K562 (cell line): ENCODE results near the gene FMN2. TPM values are rescaled to one million over a fixed set of nuclear protein-coding genes. Genes with fewer than 3 reads are reported as not detected.

ENCODE experiments used
- AFF1 ChIP-seq, 2 experiments: fragments of 450-650 bp; IDR thresholded peaks; 2 replicates each; pipeline ENCODE4 v1.6.1; 2018; ENCODE audit warnings: mild to moderate bottlenecking in 2 of 2, low read depth in 1 of 2; ENCODE audit not compliant: partially characterized antibody in 2 of 2
- E2F1 ChIP-seq: sonication (generic); formaldehyde crosslinking; IDR thresholded peaks from 2 replicates; pipeline ENCODE4 v1.8.1; 2023; ENCODE audit warnings: mild to moderate bottlenecking, missing genetic modification reagents, moderate library complexity
- GTF3C2 ChIP-seq: IDR thresholded peaks from 3 replicates; pipeline ENCODE4 v1.6.1; 2011; ENCODE audit warnings: borderline replicate concordance, mild to moderate bottlenecking, moderate library complexity; ENCODE audit not compliant: insufficient read length; ENCODE audit errors: extremely low read depth
- POU5F1 ChIP-seq: fragments of 150-350 bp; IDR thresholded peaks from 2 replicates; pipeline ENCODE4 v1.6.1; 2014; ENCODE audit warnings: borderline replicate concordance, low read length, low read depth, mild to moderate bottlenecking; ENCODE audit not compliant: partially characterized antibody
- SETDB1 ChIP-seq: IDR thresholded peaks from one replicate; pipeline ENCODE4 v1.6.1; 2012; ENCODE audit warnings: low read length, control low read depth, inconsistent platforms
- THRB ChIP-seq: fragments of 450-650 bp; formaldehyde crosslinking; conservative IDR thresholded peaks from 2 replicates; pipeline ENCODE4 v1.4.0; 2022; ENCODE audit warnings: mild to moderate bottlenecking, missing genetic modification characterization
- TRIM28 ChIP-seq: fragments of 450-650 bp; IDR thresholded peaks from 2 replicates; pipeline ENCODE4 v1.6.1; 2017
- U2AF2 ChIP-seq: fragments of 200-400 bp; formaldehyde crosslinking; optimal IDR thresholded peaks from 2 replicates; pipeline ENCODE3; 2017; ENCODE audit warnings: low read depth, mild to moderate bottlenecking, low read length
- ZBTB11 ChIP-seq, 3 experiments: fragments of 200-800 bp in 1 of 3; fragments of 250-450 bp in 1 of 3; fragments of 450-650 bp in 1 of 3; sonication (Bioruptor Pico) in 1 of 3; sonication (Bioruptor generic) in 1 of 3; formaldehyde crosslinking in 1 of 3; IDR thresholded peaks; 2 replicates each; pipeline versions ENCODE4 v1.6.1 to v1.8.0; 2016 to 2022; ENCODE audit warnings: mild to moderate bottlenecking in 2 of 3, missing genetic modification characterization in 2 of 3, missing compliant biosample characterization in 1 of 3, moderate library complexity in 1 of 3
- ZNF143 ChIP-seq: sonication (generic); formaldehyde crosslinking; IDR thresholded peaks from 2 replicates; pipeline ENCODE4 v1.9.0; 2022; ENCODE audit warnings: mild to moderate bottlenecking, missing genetic modification reagents
- polyA plus RNA-seq, 8 experiments: library from polyadenylated mRNA; depleted of rRNA in 4 of 8; stranded (reverse) in 5 of 8; unstranded in 3 of 8; fragments of >200 nt; fragmentation: Nextera tagmentation in 2 of 8; fragmentation: Illumina TruSeq in 1 of 8; extraction: Ambion mirVana in 2 of 8; extraction: Trizol in 1 of 8; gene quantifications; 2 replicates each; pipeline versions ENCODE4 v1.2.1 to v1.2.3, GENCODE V29; 2011 to 2014; ENCODE audit warnings: inconsistent platforms in 1 of 8, missing spikeins in 1 of 8
- total RNA-seq, 7 experiments: library from RNA; depleted of rRNA in 6 of 7; stranded (reverse); fragments of >200 nt in 6 of 7; fragmentation: Illumina TruSeq in 2 of 7; extraction: Trizol in 2 of 7; gene quantifications; 2 replicates each; pipeline versions ENCODE4 v1.2.1 to v1.2.3, GENCODE V29; 2011 to 2021; ENCODE audit warnings: low replicate concordance in 1 of 7

FMN2 gene
- total and polyA plus RNA-seq, 9 of the 15 experiments (the other 6 are each of a cell fraction or from before 2014, with no cell fraction given): 0.15 to 0.45 (median 0.16) TPM; not detected in 3

- TF ChIP-seq ZBTB11 (CRISPR knock-in tag; IDR thresholded peaks at IDR 0.05): no peak
- no peak for TF ChIP-seq GTF3C2
- no peak for TF ChIP-seq U2AF2
- no peak for TF ChIP-seq AFF1 (IDR thresholded peaks at IDR 0.05; ENCODE audit: low read depth in 1 of 2, partially characterized antibody in 2 of 2)
- no peak for TF ChIP-seq TRIM28
- no peak for TF ChIP-seq E2F1 (CRISPR knock-in tag)
- TF ChIP-seq ZNF143 (CRISPR knock-in tag): no peak
- no peak for TF ChIP-seq THRB
- TF ChIP-seq POU5F1: no peak
- TF ChIP-seq SETDB1: no peak
- TF ChIP-seq, all 486 proteins: peak for 0
Measured at GRCh38 chr1:240414237-240414636, 322.6 kb downstream of the FMN2 start (continued).
